ENCODE data around the gene PRR33. TPM values are rescaled to one million over a fixed set of nuclear protein-coding genes. Genes with fewer than 3 reads are reported as not detected.

PRR33 gene
- total RNA-seq, 1 experiment from 2014 or later, result not detected

DNA sequence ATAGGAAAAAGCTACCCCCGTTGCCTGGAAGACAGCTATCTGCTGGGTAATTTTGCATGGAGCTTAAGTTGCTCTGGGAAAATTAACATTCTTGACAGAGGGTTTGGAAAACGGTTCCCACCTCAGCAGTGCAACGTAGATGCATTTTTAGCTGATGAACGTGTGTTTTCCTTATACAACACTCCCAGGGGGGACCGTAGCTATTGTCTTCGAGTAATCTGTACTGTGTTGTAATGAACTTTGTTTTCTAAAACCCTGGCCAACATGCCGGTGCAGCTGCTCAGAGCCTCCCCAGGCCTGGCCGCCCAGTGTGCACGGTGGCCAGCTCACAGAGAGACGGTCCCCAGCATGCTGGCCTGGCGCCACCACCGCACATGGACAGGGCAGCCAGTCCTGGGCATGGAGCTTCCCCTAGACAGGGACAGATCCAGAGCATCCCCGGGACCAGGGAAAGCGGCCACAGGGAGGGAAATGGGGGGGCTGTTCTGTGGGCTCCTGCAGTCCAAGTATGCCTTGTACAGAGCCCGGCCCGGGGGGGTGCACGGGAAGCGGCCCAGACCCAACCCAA lies 30.0 kb upstream of the PRR33 start:
- ChIA-PET POLR2A (no interaction called here), CTCF (interaction anchor here (0.6 to 2.4 kb wide), 9 partner anchors 39 to 357 kb away, joined by 3 to 13 read pairs (median 3); no protein-coding TSS in a partner anchor)
- Histone ChIP-seq H3K9me3 (ENCODE audit: control insufficient read depth, insufficient read depth, low read depth, low read length) (no peaks in the 10 kb centered on the region), H3K4me3 (ENCODE audit: low read depth in 2 of 2, low read length in 2 of 2) (no peak overlapping the region), H3K36me3 (ENCODE audit: control insufficient read depth, insufficient read depth, low read length) (no peaks in the 10 kb centered on the region), H3K27me3 (ENCODE audit: control insufficient read depth, insufficient read depth, low read length) (no peaks in the 10 kb centered on the region), H3K4me1 (ENCODE audit: control insufficient read depth, insufficient read depth, low read length) (peaks cover 14% of the 10 kb centered on the region), H3K27ac (ENCODE audit: low read length) (no peak overlapping the region)
- ATAC-seq (no peak; the same call in 1 of the 2 replicates), DNase-seq (ENCODE audit: low read depth, low spot score) (no peak)
- TF ChIP-seq, protein P1, sequence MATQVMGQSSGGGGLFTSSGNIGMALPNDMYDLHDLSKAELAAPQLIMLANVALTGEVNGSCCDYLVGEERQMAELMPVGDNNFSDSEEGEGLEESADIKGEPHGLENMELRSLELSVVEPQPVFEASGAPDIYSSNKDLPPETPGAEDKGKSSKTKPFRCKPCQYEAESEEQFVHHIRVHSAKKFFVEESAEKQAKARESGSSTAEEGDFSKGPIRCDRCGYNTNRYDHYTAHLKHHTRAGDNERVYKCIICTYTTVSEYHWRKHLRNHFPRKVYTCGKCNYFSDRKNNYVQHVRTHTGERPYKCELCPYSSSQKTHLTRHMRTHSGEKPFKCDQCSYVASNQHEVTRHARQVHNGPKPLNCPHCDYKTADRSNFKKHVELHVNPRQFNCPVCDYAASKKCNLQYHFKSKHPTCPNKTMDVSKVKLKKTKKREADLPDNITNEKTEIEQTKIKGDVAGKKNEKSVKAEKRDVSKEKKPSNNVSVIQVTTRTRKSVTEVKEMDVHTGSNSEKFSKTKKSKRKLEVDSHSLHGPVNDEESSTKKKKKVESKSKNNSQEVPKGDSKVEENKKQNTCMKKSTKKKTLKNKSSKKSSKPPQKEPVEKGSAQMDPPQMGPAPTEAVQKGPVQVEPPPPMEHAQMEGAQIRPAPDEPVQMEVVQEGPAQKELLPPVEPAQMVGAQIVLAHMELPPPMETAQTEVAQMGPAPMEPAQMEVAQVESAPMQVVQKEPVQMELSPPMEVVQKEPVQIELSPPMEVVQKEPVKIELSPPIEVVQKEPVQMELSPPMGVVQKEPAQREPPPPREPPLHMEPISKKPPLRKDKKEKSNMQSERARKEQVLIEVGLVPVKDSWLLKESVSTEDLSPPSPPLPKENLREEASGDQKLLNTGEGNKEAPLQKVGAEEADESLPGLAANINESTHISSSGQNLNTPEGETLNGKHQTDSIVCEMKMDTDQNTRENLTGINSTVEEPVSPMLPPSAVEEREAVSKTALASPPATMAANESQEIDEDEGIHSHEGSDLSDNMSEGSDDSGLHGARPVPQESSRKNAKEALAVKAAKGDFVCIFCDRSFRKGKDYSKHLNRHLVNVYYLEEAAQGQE (IDR thresholded peaks at IDR 0.05; ENCODE audit: insufficient read depth in 1 of 2, low read depth in 2 of 2, low read length in 1 of 2), result no peak
- no peak for TF ChIP-seq SIN3A (IDR thresholded peaks at IDR 0.05; ENCODE audit: borderline replicate concordance, insufficient read depth, low read depth, low read length)
- TF ChIP-seq, protein P2, sequence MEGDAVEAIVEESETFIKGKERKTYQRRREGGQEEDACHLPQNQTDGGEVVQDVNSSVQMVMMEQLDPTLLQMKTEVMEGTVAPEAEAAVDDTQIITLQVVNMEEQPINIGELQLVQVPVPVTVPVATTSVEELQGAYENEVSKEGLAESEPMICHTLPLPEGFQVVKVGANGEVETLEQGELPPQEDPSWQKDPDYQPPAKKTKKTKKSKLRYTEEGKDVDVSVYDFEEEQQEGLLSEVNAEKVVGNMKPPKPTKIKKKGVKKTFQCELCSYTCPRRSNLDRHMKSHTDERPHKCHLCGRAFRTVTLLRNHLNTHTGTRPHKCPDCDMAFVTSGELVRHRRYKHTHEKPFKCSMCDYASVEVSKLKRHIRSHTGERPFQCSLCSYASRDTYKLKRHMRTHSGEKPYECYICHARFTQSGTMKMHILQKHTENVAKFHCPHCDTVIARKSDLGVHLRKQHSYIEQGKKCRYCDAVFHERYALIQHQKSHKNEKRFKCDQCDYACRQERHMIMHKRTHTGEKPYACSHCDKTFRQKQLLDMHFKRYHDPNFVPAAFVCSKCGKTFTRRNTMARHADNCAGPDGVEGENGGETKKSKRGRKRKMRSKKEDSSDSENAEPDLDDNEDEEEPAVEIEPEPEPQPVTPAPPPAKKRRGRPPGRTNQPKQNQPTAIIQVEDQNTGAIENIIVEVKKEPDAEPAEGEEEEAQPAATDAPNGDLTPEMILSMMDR (IDR thresholded peaks at IDR 0.05), result no peak
- TF ChIP-seq POLR2AphosphoS5 (IDR thresholded peaks at IDR 0.05; ENCODE audit: low read depth, low read length), result no peak
- no peak for TF ChIP-seq TCF7L2 (IDR thresholded peaks at IDR 0.05; ENCODE audit: low read depth, low read length)
- BruUV-seq (replicated peaks), result no TSS peak
- intact Hi-C loops (cut with micrococcal nuclease; ENCODE audit: unreplicated experiment) (loop anchor here (1.0 kb wide), 1 partner anchor 46 kb away; no protein-coding TSS in a partner anchor), in situ Hi-C loops (cut with HindIII; ENCODE audit: low pct_unique_long_range_greater_than_20kb, low sequenced_read_pairs) (no loop called here)

DNA sequence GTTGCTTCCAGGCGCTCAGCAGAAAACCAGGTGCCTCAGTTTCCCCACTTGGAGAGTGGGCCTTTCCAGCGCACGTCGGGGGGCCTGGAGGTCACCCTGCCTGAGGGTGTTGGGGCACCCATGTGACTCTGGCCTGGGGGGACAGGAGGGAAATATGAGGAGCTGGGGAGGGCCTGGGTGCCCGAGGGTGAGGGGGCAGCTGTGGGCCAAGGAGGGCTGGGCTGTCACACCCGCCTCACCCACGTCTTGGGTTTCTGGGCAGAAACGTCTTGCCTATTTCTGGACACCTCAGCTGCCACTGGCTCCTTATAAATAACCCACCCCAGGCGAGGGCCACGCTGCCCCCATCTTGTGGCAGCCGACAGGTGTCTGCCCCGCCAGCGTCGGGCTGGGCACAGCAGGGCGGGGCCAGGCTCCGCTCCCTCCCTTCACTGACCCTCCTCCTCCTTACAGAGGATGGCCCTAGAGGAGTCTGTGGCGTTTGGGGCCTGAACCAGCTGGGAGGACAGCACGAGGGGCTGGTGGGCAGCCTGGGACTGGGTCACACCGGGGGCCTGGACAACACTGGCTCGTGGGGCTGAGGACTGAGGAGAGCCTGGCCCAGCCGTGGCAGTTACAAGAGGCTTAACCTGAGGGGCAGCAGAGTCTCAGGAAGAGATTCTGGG lies 29.3 kb upstream of the PRR33 start:
- no peak overlapping the region for H3K27ac ChIP-seq (ENCODE audit: low read length)
- peaks cover 9% of the 10 kb centered on the region for H3K4me1 ChIP-seq (ENCODE audit: control insufficient read depth, insufficient read depth, low read length)
- no peaks in the 10 kb centered on the region for H3K9me3 ChIP-seq (ENCODE audit: control insufficient read depth, insufficient read depth, low read depth, low read length)
- ATAC-seq (peak; percentile 24), DNase-seq (ENCODE audit: low read depth, low spot score) (no peak)
- H3K4me3 ChIP-seq (ENCODE audit: low read depth in 2 of 2, low read length in 2 of 2), result no peak overlapping the region
- intact Hi-C loops (cut with micrococcal nuclease; ENCODE audit: unreplicated experiment) (no loop called here), in situ Hi-C loops (cut with HindIII; ENCODE audit: low pct_unique_long_range_greater_than_20kb, low sequenced_read_pairs) (no loop called here)
- TF ChIP-seq TCF7L2 (IDR thresholded peaks at IDR 0.05; ENCODE audit: low read depth, low read length) (no peak), SIN3A (IDR thresholded peaks at IDR 0.05; ENCODE audit: borderline replicate concordance, insufficient read depth, low read depth, low read length) (no peak), POLR2AphosphoS5 (IDR thresholded peaks at IDR 0.05; ENCODE audit: low read depth, low read length) (no peak)
- TF ChIP-seq, protein P1 (IDR thresholded peaks at IDR 0.05; ENCODE audit: insufficient read depth in 1 of 2, low read depth in 2 of 2, low read length in 1 of 2), result no peak
- TF ChIP-seq, protein P2 (IDR thresholded peaks at IDR 0.05), result no peak
- no peaks in the 10 kb centered on the region for H3K27me3 ChIP-seq (ENCODE audit: control insufficient read depth, insufficient read depth, low read length)
- POLR2A ChIA-PET, result no interaction called here
- BruUV-seq (replicated peaks), result no TSS peak
- CTCF ChIA-PET, result interaction anchor here (0.6 to 2.4 kb wide), 9 partner anchors 39 to 358 kb away, joined by 3 to 13 read pairs (median 4); no protein-coding TSS in a partner anchor
- no peaks in the 10 kb centered on the region for H3K36me3 ChIP-seq (ENCODE audit: control insufficient read depth, insufficient read depth, low read length)

Measured in Panc1 (cell line).